Ammon's horn (tissue), 1 donor: ENCODE results near the gene AKAP13.

Source experiments
- DNase-seq: peaks from one replicate; pipeline ENCODE4 v3.0.0-alpha.2; 2016; ENCODE audit warnings: low spot score

The AKAP13 gene

DNA sequence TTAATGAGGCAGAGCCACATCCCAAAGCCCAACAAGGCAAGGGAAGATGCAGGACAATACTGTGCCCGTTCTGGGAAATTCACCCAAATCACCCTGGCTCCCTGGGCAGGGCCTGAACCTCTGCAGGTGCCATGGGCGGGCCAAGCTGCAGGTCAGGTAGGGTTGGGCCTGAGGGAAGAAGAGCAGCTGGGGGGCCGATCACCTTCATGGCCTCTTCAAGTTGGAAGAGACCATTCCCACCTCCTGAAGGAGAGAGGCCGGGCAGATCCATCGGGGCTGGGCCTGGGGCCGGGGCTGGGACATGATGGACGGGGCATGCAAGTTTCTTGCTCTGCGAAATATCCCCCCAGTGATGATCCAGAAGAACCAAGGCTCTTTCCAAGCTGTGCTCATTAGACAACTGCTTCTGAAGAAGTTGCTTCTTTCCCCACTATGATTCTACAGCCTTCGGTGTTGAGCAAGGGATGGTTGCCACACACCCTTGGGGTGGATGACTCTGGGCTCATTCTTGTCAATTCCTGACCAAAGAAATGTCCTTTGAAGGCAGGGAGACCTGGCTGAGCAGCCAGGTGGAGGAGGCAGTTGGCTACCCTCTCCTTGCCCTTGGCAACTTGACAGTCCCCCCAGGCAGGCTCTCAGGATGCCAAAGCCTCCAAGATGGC, 376.1 kb downstream of the AKAP13 start:
- DNase-seq, result no peak

DNA sequence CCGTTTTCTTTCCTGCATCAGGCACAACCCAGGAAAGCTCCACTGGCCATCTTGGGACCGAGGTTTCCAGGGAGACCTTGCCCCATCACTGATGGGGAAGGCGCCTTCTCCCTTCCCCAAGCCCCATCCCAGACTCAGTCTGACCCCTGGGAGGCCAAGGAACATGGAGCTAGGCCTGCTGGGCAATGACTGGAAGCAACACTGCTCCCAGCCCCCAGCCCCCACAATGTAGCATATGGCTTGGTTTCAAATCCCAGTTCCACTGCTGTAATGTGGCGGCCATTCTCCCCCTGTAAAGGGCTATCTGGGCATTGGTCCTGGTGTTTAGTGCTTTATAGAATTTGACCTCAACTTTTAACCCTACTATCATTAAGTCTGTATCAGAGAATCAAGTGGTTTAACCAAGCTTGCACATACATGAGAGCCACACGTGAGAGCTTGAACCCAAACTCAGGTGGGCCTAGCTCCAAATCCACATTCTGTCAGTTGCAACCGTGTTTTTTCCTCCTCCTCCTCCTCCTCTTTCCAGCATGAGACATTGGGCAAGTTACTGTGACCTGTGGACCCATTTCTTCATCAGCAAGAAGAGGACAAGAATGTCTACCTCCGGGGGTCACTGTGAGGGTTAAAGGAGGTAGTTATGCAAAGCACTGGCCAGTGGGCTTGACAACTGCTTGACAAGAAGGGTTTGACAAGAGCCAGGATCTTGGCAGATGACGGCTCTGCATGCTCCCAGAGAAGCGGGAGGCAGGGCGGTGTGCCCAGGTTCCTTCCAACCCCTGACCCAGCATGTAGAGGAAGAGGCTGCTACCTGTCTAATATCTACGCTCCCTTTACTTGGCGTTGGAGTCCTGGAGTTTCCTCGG, 376.9 kb downstream of the AKAP13 start:
- no peak for DNase-seq

GRCh38 chr15:85757939-85758654, 377.7 kb downstream of the AKAP13 start:
- no peak for DNase-seq

DNA sequence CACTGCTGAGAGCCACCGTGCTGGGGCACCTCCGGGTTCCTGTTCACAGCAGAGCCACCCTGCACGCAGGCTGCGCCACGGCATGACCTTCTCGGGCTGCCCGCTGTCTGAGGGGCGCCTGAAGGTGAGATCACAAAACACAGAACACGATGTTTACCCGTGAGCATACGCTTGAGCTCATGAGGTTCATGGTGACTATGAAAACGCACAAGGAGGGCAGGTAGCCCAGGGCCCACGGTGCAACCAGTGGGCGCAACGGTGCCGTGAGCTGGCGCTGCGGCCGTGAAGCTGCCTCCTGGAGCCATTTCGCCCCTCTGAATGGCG, 378.2 kb downstream of the AKAP13 start:
- DNase-seq, result no peak

DNA sequence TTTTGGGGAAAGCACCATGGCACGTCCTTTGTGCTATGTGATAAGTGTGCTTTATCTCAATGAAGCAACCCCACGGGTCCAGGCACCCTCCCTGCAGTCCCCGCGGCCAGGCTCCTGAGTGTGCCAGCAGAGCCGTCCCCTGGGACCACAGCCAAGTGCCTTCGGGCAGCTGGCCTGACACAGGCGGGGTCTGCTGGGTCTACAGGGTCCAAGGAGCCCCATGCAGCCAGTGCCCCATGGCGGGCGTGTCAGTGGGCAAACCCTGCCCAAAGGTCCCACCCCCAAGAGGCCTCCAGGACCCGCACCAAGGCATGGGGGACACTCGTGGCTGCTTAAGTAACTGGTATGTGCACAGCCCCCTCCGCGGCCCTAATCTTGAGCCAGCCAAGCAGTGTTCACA, 379.0 kb downstream of the AKAP13 start:
- no peak for DNase-seq

DNA sequence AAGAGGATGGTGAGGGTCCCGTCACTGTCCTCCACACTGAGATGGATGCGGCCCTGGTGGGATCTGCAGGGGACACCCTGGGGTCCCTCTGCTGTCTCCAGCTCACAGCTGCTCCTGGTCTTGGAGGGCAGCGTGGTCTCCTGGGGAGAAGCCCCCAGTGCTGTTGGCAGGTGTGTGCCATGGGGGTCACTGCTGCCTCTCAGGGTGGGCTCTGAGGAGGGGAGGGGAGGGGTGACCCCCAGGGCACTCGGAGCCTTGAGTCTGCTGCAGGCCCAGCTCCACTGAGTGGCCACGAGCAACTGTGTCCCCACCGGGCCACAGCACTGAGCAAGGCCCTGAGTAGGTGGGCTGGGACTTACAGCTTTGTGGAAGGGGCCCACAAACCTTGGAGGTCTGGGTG, 379.6 kb downstream of the AKAP13 start:
- no peak for DNase-seq

DNA sequence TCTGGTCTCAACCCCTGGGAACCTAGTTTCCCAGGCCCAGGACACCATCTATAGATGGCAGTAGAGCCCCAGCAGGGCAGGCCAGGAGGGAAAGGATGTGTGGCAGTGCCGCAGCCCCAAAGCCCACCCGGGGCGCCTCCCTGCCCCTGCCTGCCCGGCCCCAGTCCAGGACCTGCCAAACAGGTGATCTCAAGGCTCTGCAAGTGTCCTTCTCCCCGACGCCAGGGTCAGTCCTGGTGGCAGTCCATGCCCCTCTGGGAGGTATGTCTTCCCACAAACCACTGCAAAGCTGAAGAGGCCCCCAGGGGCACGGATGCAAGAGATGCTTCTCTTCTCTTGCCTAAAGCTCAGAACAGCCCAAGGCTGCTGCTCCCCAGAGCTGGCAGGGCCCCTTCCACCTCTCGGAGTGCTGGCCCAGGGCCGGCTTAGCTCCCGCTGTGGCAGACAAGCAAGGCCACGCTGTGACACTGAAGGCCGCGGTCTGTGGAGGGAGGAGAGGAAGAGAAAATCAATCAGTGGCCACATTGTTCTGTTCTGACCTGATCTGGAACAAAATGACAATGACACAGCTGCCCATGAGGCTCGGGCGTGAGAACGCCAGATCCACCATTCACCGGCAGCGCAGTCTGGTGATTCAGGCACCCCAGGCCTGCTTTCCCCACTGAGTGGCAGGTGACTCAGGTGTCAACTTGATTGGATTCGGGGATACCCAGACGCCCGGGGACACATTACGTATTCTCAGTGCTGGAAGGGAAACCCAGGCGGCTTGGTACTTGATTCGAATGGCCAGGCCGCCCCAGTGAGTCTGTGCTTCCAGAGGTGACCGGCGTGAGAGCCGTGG, 380.3 kb downstream of the AKAP13 start:
- no peak for DNase-seq

GRCh38 chr15:85761635-85762034, 381.2 kb downstream of the AKAP13 start:
- DNase-seq, result no peak

- no peak for DNase-seq
Observed at GRCh38 chr15:85762039-85762755, 381.8 kb downstream of the AKAP13 start.

GRCh38 chr15:85762756-85763127, 382.3 kb downstream of the AKAP13 start:
- no peak for DNase-seq

GRCh38 chr15:85763157-85763556, 382.8 kb downstream of the AKAP13 start:
- peak; percentile 54 for DNase-seq

GRCh38 chr15:85763673-85764633, 383.6 kb downstream of the AKAP13 start:
- no peak for DNase-seq

DNA sequence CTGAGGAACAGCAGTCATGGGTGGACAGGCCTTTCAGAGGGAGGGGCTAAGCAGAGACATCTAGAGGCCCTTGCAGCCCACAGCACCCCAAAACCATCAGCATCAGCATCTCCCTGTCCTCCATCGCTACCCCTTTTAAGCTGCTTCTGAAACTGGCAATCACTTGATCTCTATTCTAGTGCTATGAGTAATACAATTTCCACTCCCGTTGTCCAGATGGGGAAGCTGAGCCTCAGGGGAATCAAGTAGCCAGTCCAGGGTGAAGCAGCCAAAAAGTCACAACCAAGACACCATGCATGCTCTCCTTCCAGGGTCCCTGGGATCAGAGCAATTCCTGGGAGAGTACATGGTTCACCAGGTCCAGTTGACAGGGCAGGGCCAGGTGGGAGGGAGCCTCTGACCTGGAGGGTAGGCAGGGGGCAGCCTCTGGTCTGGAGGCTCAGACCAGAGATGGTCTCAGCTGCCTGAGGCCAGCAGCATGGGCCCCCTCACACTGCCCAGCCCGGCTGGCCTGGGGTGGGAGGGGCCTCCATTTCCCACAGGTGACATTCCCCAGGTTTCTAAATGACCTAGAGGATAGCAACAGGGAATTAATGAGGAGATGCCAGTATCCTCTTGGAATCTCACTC, 384.4 kb downstream of the AKAP13 start:
- no peak for DNase-seq

- DNase-seq, result peak; percentile 62
Observed at GRCh38 chr15:85766001-85766831, 385.8 kb downstream of the AKAP13 start.

DNA sequence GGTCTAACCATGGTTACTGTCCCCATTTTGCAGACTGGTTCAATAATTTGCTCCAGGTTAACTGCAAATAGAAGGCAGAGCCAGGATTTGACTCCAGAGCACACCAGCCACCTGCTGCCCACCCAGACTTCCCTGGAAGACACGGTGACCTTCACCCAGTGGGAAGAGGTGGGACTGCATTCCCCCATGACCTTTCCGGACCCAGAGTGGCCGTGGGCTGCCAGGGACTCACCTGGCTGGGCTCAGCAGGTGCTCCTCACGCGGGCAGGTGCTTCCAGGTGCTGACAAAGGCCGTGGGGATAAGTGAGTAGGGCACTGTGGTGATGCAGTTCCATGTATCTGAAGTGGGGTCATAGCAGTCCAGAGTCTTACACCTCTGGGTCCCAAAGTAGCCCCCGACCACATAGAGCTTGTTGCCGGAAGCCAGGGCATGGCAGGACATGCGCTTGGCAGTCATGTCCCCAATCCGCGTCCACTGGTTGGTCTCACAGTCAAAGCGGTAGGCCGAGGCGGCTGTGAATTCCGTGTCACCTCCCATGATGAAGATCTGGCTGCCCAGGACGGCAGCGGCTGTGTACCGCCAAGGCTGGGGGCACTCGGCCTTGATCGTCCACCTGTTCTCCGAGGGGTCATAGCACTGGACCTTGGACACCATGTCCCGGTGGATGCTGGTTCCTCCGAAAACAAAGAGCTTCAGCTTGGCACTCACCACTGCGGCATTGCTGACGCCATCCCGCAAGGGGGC, 387.6 kb downstream of the AKAP13 start:
- DNase-seq, result no peak

DNA sequence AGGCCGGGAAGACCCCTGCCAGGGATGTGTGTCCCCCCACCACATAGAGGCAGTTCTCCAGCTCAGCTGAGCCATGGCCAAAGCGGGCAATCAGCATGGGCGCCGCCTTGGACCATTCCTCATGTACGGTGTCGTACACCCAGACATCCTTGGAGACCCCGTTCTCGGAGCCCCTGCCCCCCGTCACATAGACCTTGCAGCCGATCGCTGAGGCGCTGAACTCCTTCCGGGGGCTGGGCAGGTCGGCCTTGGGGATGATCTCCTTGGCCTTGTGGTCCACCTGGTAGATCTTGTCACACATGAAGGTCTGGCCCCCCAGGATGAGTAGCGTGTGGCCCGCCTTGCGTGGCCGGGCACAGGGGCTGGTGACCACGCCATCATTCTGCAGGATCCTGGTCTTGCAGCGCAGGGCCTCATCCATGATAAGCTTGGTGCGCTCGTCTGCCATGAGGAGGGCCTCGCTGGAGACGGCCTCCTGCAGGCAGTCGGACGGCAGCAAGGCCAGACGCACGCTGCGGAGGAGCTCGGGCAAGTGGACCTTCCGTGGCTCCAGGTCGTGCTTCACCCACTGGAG, 388.3 kb downstream of the AKAP13 start:
- no peak for DNase-seq

- DNase-seq, result no peak
Observed at GRCh38 chr15:85769182-85769900, 388.9 kb downstream of the AKAP13 start.
